C4-2B (cell line): ENCODE measurements around the gene SEC23IP.

Source experiments
- H3K27ac ChIP-seq: fragments of 450-650 bp; 2 replicates; pipeline ENCODE4 v1.5.1; 2017
- CTCF ChIP-seq: fragments of 450-650 bp; conservative IDR thresholded peaks from 2 replicates; pipeline ENCODE4 v1.5.1; 2017; ENCODE audit warnings: mild to moderate bottlenecking
- ZFX ChIP-seq: fragments of 450-650 bp; IDR thresholded peaks from 2 replicates; pipeline ENCODE4 v1.6.1; 2017

SEC23IP gene

GRCh38 chr10:119967066-119967465 is 74.5 kb downstream of the SEC23IP start:
- H3K27ac ChIP-seq, result no peak overlapping the region
- no peak for TF ChIP-seq CTCF
- no peak for TF ChIP-seq ZFX

- H3K27ac ChIP-seq, result no peak overlapping the region
Measured at GRCh38 chr10:119969609-119970008, 77.1 kb downstream of the SEC23IP start.

GRCh38 chr10:119970107-119970506 is 77.6 kb downstream of the SEC23IP start:
- TF ChIP-seq ZFX, result no peak
- no peak for TF ChIP-seq CTCF
- no peak overlapping the region for H3K27ac ChIP-seq

More at GRCh38 chr10:119969609-119970008, 77.1 kb downstream of the SEC23IP start:
- TF ChIP-seq CTCF, result no peak
- TF ChIP-seq ZFX, result no peak

- TF ChIP-seq CTCF, result no peak
- TF ChIP-seq ZFX, result no peak
- H3K27ac ChIP-seq, result no peak overlapping the region
Measured at GRCh38 chr10:119970963-119971362, 78.4 kb downstream of the SEC23IP start.

- H3K27ac ChIP-seq, result no peak overlapping the region
- TF ChIP-seq CTCF (no peak), ZFX (no peak)
Measured at GRCh38 chr10:119973281-119973680, 80.8 kb downstream of the SEC23IP start.

GRCh38 chr10:119976421-119976820 is 83.9 kb downstream of the SEC23IP start:
- TF ChIP-seq CTCF (no peak), ZFX (no peak)
- no peak overlapping the region for H3K27ac ChIP-seq

- TF ChIP-seq ZFX (no peak), CTCF (no peak)
- no peak overlapping the region for H3K27ac ChIP-seq
Measured at GRCh38 chr10:119980956-119981750, 88.6 kb downstream of the SEC23IP start.
